CD4-positive, alpha-beta T cell treated with Interleukin-15 for 1 hour (primary cell): ENCODE data around the gene FAM9A.

Experiments
- DNase-seq: peaks from one replicate; pipeline ENCODE4 v3.0.0-alpha.2; 2020

The FAM9A gene

DNA sequence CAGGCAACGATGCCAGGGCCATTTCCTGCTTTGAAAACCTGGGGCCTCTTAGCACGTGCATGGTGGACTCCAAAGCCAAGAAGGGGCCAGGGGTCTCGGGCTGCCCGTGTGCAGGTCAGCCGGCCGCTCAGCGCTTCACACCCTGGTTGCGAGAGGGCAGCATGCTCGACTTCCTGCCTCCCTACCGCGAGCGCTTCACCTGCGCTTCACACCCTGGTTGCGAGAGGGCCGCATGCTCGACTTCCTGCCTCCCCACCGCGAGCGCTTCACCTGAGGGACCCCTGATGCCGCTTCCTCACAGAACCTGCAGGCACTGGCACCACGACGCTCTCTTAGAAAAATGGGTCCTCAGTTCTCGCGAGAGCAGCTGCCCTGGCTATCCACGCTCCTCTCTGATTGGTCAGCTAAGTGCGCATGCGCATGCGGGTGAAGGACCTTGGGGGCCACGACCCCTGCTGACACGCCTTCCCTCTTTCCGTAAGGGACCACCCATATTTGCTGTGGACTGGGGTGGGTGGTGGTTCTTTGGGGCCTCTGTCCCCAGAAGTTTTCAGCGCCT lies at the start of gene FAM9A:
Gene FAM9A (minus strand): TSS at position 343 of the 559 bp plus-strand sequence. CDS start 1,212 bp downstream, outside the sequence.
- DNase-seq = no peak

DNA sequence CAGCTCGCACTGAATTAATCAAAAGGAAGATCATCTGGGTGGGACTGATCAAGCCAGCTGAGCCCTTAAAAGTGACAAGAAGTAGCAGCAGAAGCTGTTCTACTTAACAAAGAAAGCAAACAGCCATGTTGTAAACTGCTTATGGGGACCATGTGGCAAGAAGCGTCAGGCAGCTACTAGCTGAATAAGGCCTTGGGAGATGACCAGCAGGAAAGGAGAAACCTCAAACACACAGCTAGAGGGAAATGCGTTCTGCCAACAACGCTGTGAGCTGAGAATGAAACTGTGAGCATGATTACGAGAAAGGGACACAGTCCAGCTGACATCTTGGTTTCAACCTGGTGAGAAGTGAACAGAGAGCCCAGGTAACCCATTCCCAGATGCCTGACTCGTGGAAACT lies 49.3 kb upstream of the FAM9A start:
- no peak for DNase-seq

DNA sequence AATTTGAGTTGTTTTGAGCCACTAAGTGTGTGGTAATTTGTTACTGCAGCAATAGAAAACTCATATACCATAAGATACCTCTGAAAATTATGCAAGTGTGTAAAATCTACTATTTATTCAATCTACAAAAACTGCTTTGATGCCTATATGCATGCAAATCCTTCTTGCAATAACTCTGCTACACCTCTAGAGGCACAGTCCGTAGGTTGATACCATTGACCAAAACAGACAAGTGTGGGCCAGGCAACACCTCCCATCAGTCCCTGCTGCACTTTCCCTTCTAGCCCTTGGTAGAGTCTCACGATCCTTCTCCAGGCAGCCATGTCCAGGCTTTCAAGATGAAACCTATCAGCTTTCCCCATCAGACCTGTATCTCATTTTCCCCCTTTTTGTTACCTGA lies 48.8 kb upstream of the FAM9A start:
- DNase-seq = no peak

DNA sequence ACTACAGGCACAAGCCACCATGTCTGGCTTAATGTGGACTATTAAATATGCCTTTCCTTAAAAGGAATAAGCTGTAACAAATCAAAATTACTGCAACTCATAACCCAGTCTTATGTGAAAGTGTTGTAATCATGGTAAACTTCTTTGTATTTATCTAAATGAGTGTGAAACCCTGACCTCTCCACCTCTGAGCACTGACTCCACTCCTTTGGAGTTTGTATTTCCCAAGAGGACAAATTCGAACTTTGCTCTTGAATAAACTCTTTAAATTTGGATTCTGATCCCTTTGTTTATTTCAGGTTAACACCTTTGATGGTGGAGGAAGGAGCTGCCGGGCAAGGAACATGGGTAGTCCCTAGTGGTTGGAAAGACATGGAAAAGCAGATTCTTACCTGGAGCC lies 48.3 kb upstream of the FAM9A start:
- DNase-seq = no peak

DNA sequence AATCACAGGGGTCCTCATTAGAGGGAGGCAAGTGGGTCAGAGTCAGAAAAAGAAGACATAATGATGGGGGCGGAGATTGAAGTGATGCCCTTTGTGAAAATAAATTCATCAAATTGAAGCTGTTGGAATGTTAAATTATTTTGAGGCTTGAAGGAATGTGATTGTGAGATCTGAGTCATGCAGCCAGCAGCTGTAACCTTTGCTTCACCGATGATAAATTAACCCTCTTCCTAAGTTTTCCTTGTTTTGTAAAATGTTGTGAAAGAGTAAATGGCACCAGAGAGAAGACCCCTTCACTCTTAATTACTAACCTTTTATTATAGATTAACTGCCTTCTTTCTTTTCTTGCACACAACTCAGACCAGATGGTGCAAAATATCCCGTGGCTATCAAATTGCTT lies 47.7 kb upstream of the FAM9A start:
- DNase-seq = no peak

DNA sequence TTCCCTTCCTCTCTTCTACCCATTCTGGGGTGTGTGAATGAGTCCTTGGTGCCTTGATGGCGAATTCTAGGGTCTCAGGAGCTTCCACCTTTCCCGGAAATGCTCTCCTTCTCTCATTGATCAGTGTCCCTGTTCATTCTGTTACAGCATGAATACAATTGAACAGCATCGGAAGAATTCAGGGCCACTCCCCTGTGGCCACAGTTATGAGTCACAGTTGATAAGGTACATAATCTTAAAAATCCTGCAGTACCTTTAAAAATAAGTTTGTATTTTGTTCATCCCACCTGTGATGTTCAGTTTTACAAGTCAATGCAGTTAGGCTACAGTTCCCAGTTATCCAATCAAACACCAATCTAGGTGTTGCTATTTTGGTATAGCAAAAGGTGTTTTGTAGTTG lies 47.3 kb upstream of the FAM9A start:
- DNase-seq = no peak

DNA sequence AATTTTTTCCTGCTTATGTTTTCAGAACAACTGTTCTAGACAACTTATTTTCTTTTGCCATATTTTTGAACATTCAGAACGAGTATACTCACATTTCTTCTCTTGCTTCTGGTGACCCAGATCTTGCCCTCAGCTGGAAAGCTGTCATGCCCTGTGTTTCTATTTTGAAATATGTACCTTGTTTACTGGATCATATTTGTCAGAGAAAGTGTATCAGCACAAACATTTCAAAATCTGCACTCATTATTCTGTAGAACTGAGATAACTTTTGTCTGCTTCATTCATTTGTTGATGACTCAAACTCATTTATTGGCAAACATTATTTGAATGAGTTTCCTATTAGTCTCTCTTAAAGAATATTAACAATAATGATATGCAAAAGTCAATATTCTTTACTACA lies 46.2 kb upstream of the FAM9A start:
- no peak for DNase-seq

DNA sequence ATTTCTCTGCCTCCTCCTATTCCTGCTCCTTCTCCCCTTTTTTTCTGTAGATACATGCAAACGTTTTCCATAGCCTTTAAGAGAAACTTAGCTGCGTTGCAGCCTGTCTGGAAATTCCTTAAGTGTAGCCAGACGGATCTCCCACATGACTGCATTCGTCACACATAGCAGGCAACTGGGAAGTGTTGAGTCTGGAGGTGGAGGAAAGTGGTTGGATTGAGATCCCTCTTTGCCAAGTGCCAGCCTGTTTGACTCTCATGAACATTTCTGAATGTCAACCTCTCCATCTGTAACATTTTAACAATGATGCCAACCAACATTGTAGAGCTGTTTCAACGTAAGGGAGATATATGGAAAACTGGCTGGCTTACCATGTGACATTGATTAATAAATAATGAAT lies 45.1 kb upstream of the FAM9A start:
- DNase-seq = no peak

DNA sequence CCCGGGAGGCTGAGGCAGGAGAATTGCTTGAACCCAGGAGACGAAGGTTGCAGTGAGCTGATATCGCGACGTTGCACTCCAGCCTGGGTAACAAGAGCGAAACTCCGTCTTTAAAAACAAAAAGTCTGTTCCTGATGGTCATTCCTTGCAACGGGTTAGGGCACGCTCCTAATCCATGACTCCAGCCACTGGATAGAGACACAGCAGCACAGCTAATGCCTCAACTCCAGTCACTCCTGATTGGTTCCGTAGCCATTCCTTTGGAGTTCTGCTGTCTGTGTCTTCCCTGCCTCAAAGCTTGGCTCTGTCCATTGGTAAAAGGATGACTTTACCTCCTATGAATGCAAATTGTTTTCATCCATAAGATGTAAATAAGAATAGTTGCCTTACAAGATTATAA lies 44.3 kb upstream of the FAM9A start:
- no peak for DNase-seq

DNA sequence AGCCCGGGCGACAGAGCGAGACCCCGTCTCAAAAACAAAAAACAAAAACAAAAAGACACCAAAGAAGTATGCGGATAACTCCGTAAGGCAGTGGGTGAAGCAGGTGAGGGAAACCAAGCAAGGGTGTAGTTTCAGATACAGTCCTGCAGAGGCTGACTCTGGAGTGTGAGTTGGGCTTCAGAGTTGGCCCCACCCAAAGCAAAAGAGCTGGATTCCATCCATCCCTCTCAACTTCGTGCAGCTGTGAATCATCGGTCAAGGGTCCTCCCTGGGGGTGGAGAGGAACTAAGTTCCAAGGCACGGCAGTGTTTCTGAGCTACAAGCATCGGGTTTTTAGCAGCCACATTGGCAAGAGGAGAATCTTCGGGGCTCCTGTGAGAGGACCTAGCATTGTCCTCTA lies 43.9 kb upstream of the FAM9A start:
- no peak for DNase-seq

DNA sequence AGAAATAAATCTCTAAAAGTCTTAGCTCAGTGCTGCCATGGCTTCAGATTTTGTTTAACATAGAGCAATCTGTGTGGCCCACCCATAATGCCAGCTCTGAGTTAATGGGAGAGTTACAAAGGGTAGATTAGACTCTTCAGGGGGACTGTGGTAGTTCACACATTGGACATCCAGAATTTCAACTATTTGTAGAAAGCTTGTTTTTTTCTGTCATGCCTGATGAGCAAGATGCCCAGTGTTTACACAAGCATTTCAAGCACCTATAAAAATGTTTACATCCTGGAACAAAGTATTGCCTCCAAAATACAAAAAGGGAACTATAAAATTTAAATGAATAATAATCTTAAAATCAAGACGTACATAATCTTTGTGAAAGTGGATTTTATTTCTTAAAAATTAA lies 43.0 kb upstream of the FAM9A start:
- DNase-seq = no peak

DNA sequence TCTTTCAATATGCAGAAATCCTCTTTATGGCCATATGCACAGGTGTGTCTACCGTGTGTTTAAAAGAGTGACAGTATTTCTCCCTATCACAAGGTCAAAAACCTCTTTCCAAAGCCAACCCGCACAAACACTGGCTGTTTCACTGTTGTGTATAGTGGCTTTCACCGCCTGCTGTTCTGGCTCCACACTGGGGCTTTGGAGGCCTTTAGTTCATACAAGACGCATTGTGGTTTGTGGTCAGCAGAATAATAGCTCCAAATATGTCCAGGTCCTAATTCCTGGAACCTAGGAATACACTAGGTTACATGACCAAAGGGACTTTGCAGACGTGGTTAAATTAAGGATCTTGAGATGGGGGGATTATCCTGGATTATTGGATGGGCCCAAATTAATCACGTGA lies 40.7 kb upstream of the FAM9A start:
- no peak for DNase-seq

DNA sequence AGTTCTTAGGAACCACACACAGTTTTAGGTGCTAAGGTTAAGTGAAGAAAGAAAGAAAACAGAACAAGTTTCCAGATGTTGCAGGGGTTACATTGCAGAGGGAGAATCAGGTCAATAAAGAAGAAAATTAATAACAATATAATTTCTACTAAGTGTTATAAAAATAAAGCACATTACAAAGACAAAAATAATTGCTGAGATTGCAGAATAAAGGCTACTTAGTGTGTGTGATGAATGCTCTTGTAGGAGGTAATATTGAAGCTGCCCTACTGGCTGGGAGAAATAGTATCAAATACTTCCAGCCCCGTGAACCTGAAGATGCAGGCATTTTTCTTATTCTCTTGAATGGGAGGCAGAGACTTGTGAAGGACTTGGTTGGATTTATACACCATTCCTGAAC lies 33.2 kb upstream of the FAM9A start:
- DNase-seq = no peak

DNA sequence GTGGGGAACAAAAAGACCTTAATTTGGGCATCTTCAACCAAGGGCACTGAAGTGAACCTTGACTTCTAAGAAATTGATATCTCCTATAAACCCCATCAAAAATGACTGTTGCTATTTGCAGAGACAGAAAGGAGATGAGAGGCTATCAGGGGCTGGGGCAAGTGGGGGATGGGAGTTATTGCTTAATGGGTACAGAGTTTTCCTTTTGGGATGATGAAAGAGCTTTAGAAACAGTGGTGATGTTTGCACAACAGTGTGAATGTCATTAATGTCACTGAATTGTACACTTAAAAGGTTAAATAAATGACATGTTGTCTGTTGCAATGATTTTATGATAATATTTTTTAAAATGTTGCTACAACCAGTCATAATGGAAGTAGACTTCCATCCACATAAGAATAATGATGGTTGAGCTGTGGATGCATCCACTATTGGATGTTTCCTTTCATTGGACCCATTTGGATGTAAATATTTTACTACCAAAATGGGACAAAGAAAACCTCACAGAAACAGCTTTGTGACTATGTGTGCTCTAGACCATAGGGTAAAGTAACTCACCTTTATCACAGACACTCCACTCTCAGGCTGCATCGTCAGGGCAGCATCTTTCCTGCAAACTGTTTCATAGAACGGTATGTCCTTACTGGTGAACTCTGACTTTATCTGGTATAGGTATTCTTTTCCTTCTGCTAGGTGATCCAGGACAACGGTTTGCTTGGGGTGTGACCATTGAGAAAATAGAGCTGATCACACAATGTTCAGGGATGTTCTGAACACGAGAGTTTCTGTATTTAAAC lies 31.6 kb upstream of the FAM9A start:
- no peak for DNase-seq

DNA sequence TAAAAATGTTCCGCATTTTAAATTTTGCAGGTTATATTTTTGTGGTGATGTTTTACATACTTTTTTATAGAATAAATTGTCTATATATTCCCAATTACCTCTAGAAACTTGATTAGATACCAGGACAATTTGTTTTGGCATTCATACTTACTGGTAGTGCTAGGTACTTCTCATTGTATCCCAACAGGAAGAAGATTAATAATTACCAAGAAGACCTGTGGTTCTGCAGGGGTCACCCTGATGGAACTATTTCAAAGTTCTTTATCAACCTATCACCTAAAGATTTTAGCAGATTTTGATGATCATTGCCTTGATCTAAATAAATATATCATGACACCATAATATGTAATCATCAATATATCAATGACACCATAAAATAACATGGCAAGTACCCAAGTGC lies 22.5 kb upstream of the FAM9A start:
- no peak for DNase-seq

DNA sequence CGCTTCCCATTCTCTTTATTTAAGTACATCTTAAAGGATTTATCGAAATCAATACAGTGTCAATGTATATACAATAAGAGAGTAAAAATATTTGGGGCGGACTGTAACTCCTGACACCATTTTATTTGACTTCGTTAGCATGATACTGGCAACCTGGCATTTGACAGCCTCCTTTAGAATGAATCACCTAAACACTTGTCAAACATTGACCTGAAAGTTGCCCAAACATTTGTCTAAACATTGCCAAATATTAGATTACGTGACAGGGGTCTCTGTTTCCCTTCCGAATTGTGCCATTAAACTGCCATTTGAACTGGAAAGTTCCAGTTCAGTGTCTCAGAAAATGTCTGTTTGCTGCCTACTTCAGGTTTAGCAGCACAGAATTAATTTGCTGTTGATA lies 20.8 kb upstream of the FAM9A start:
- no peak for DNase-seq

DNA sequence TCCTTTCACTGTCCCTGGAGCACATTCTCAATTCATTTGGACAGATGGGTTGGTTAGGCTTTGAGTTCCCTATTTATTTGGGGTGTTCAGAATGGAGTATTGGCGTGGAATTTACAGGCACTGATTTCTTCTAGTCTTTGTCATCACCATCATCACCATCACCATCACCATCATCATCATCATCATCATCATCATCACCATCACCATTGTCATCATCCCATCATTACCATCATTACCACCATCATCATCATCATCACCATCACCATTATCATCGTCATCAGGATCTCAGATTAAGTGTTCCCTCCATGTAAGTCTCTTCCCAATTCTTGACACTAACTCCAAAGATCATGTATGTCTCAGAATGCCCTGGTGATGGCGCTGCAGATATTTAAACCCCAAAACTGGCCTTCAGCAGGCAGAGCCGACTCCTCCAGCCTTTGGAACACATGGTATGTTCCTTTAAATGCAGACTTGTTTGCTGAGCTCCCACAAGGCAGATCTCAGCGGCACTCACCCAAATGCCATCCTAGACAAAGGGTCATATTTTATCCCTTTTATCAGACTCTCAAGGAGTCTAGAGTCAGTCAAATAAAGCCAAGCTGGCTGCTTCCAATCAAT lies 19.8 kb upstream of the FAM9A start:
- no peak for DNase-seq

DNA sequence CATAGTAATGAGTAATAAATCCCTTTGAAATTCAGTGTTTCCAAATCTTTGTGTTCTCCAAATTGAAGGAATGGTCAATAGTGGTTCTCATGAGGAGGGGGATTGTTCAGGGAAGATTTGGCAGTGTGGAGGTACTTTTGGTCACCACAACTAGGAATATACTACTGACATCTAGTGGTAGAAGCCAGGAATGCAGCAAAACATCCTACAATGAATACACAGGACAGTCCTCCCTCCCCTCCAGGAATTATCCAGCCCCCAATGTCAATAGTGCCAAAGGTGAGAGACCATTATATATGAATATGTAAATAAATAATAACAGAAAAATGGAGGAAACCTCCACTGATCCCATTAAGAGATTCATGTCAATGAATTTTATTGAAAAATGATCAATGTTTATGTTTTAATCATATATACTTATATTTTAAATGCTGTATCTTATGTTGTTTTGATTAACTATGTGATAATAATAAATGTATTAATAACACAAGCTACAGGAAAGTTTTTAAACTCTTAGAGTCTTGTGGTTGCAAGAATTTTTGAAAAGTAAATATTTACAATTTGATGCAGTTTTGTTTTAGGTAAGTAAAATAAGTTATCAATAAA lies 14.4 kb upstream of the FAM9A start:
- DNase-seq = no peak

DNA sequence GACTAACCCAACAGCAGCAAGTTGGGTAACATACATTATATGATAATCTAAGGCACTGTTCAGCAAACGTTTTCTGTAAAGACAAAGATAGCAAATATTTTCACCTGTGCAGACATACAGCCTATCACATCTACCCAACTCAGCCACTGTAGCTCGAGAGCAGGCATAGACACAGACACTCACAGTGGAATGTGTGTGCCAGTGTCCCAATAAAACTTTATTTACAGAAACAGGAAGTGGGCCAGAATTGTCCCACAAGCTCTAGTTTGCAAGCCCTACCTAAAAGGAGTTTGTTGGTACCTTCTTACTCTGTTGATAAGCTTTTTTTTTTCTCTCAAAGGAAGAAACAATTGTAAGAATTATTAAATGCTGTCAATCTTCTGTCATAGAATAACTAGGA lies 11.9 kb upstream of the FAM9A start:
- DNase-seq = no peak

DNA sequence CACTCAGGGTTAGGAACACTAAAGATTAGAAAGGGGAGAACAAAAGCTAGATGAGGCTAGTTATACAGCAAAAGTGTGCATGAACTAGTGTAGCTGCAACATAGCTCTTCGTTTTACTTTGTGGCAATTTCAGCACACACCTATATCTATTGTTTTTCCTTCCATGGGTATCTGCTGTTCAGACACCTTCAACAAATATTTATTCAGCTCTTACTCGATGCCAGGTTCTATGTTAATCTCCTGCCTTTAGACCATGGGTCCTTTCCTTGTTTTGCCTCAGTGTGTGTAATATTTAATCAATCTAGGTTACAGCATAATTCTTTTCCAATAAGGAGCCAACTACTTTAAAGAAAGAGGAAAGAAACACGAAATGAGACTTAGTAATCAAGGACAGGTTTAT lies 10.4 kb upstream of the FAM9A start:
- no peak for DNase-seq

DNA sequence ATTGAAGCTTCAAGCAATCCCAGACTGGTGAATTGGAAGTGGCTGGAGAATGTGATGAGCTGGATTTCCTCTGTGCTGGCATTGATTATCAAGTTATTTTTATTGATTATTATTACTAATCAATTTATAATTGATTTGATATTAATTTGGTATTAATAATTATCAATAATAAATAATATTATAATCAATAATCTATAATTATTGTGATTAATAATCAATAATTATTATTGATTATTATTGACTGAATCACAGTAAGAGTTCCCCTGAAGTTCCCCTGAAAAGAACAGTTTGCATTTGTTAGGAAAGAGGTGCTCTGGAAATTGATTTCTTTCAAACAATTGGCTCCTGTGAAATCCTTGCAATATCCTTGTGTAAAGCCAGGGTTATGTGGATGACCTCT lies 7.5 kb upstream of the FAM9A start:
- no peak for DNase-seq

DNA sequence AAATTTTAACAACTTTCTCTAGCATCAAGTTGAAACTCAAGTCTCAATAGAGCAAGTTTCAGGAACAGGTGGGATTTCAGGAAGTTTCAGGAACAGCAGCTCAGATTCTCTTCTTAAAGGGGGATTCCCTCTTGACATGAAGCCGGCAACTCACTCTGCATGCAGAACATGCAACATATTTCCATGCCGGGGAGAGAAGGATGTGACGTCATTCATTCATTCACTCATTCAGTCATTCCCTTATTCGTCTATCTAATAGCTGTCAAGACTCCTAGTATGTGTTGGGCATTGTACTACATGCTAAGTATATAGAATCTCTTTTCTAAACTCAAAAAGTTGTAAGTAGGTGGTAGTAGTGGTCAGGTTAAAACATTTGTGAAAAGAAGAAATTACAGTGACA lies 4.8 kb upstream of the FAM9A start:
- no peak for DNase-seq

DNA sequence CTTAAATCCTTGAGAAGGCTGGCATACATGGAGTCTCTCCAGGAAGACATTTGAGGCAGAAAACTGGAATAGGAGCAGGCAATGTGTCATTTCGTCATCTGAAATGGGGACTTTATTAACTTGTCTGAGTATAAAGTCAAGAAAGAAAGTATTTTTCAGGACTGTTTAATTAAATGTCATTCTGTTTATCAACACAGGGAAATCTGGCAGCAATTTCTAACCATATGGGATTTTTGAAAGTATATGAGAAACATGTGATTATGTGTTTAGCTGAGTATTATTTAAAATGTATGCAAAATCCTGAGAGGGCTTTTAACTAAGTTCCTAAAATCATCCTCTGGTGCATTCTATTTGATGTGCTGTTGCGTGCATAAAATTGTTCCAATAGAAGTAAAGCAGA lies 3.9 kb upstream of the FAM9A start:
- no peak for DNase-seq

DNA sequence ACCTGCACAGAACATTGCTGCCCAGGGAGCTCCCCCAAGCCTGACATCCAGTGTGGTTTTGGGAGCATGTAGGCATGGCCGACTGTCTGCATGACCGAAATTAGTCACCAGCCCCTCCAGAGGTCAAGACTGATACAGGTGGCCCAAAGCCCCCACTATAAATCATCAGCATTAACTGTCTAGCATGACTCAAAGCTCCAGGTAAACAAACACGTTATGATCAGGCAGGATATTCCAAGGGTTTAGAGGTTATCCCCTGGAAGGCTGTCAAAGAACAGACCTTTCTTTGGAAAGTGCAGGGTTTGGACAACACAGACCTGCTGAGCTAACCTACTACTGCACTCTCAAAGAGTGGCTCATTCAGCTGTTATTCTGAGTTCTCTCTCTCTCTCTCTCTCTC lies 2.1 kb upstream of the FAM9A start:
- DNase-seq = no peak
